ENCODE data around the gene TSSK6. TPM values are rescaled to one million over a fixed set of nuclear protein-coding genes. Genes with fewer than 3 reads are reported as not detected.

Gene TSSK6
- total and polyA plus RNA-seq, 10 of the 15 experiments (the other 5 are each of a cell fraction or from before 2014, with no cell fraction given): 0.06 to 3.6 (median 0.98) TPM; not detected in 2

- TF ChIP-seq MTA3 (IDR thresholded peaks at IDR 0.05; ENCODE audit: borderline replicate concordance, low read length) (no peak), MEF2B (IDR thresholded peaks at IDR 0.05; ENCODE audit: partially characterized antibody, poor library complexity, severe bottlenecking) (peak; percentile 56), SMAD5 (IDR thresholded peaks at IDR 0.05; ENCODE audit: low read depth) (no peak), BHLHE40 (IDR thresholded peaks at IDR 0.05; ENCODE audit: borderline replicate concordance in 1 of 2, low read depth in 2 of 2, low read length in 1 of 2) (0 out of 4 replicates have a peak, but pooled peaks of 1 of the 2 experiments have one; percentile 8), CBFB (IDR thresholded peaks at IDR 0.05; ENCODE audit: low read depth) (no peak), RAD21 (IDR thresholded peaks at IDR 0.05; ENCODE audit: insufficient read depth, low read depth, low read length) (no peak), NFXL1 (IDR thresholded peaks at IDR 0.05; ENCODE audit: borderline replicate concordance) (no peak), SIX5 (IDR thresholded peaks at IDR 0.05; ENCODE audit: low read depth, low read length, severe bottlenecking) (no peak), YY1 (IDR thresholded peaks at IDR 0.05; ENCODE audit: low read depth, low read length) (no peak), NR2F1 (conservative IDR thresholded peaks at IDR 0.05) (0 out of 2 replicates have a peak, but pooled peaks have one; percentile 19), STAT1 (conservative IDR thresholded peaks at IDR 0.05) (no peak), SIN3A (IDR thresholded peaks at IDR 0.05; ENCODE audit: low read depth, low read length) (no peak), FOXK2 (IDR thresholded peaks at IDR 0.05) (no peak), JUNB (IDR thresholded peaks at IDR 0.05) (no peak), RBBP5 (conservative IDR thresholded peaks at IDR 0.05) (no peak), CBX5 (IDR thresholded peaks at IDR 0.05; ENCODE audit: low read depth) (no peak), USF2 (IDR thresholded peaks at IDR 0.05; ENCODE audit: borderline replicate concordance, low read depth, low read length) (no peak)
Observed at GRCh38 chr19:19485161-19485997, 30.0 kb downstream of the TSSK6 start (continued).

Data from GM12878 (cell line).